Measurements from ENCODE around the gene FAM9A.

Gene FAM9A

GRCh38 chrX:8801041-8801599 is at the start of gene FAM9A:
Gene FAM9A (minus strand): TSS chrX:8801383. CDS start chrX:8800171, 1,212 bp downstream.
- H3K4me1 ChIP-seq (ENCODE audit: control insufficient read depth, low read length) = no peaks in the 10 kb centered on the region
- no peak within 1 kb of the TSS for H3K4me3 ChIP-seq (ENCODE audit: low read length)
- H3K36me3 ChIP-seq (ENCODE audit: control insufficient read depth, low read length) = no peaks in the 10 kb centered on the region
- H4K20me1 ChIP-seq (ENCODE audit: control insufficient read depth, insufficient read depth, low read depth, low read length) = no peaks in the 10 kb centered on the region
- H3K27ac ChIP-seq (ENCODE audit: low read depth, low read length) = no peak within 1 kb of the TSS
- no peaks in the 10 kb centered on the region for H3K27me3 ChIP-seq (ENCODE audit: control insufficient read depth, low read length)
- H3K4me2 ChIP-seq (ENCODE audit: low read length) = no peak within 1 kb of the TSS
- H3F3A ChIP-seq (ENCODE audit: control insufficient read depth, insufficient read depth) = no peaks in the 10 kb centered on the region
- no peaks in the 10 kb centered on the region for H3K9me2 ChIP-seq (replicated peaks; ENCODE audit: control insufficient read depth, low read length)
- TF ChIP-seq EZH2phosphoT487 (IDR thresholded peaks at IDR 0.05; ENCODE audit: borderline replicate concordance, low read length) (no peak), CTCF (IDR thresholded peaks at IDR 0.05; ENCODE audit: low read depth, low read length, poor library complexity, severe bottlenecking) (no peak)
- H3K79me2 ChIP-seq (ENCODE audit: control insufficient read depth, low read length) = no peaks in the 10 kb centered on the region
- H3K9me3 ChIP-seq (ENCODE audit: control insufficient read depth, insufficient read depth, low read length) = no peaks in the 10 kb centered on the region

GRCh38 chrX:8850478-8850877 is 49.3 kb upstream of the FAM9A start:
- no peak overlapping the region for H3K4me2 ChIP-seq (ENCODE audit: low read length)
- H3K27me3 ChIP-seq (ENCODE audit: control insufficient read depth, low read length) = no peaks in the 10 kb centered on the region
- H3F3A ChIP-seq (ENCODE audit: control insufficient read depth, insufficient read depth) = no peaks in the 10 kb centered on the region
- no peaks in the 10 kb centered on the region for H3K4me1 ChIP-seq (ENCODE audit: control insufficient read depth, low read length)
- H4K20me1 ChIP-seq (ENCODE audit: control insufficient read depth, insufficient read depth, low read depth, low read length) = no peaks in the 10 kb centered on the region
- no peak overlapping the region for H3K27ac ChIP-seq (ENCODE audit: low read depth, low read length)
- H3K9me2 ChIP-seq (replicated peaks; ENCODE audit: control insufficient read depth, low read length) = no peaks in the 10 kb centered on the region
- H3K9me3 ChIP-seq (ENCODE audit: control insufficient read depth, insufficient read depth, low read length) = no peaks in the 10 kb centered on the region
- H3K79me2 ChIP-seq (ENCODE audit: control insufficient read depth, low read length) = no peaks in the 10 kb centered on the region
- no peaks in the 10 kb centered on the region for H3K36me3 ChIP-seq (ENCODE audit: control insufficient read depth, low read length)
- TF ChIP-seq CTCF (IDR thresholded peaks at IDR 0.05; ENCODE audit: low read depth, low read length, poor library complexity, severe bottlenecking) (no peak), EZH2phosphoT487 (IDR thresholded peaks at IDR 0.05; ENCODE audit: borderline replicate concordance, low read length) (no peak)
- no peak overlapping the region for H3K4me3 ChIP-seq (ENCODE audit: low read length)

GRCh38 chrX:8849945-8850344 is 48.8 kb upstream of the FAM9A start:
- Histone ChIP-seq H3F3A (ENCODE audit: control insufficient read depth, insufficient read depth) (no peaks in the 10 kb centered on the region), H3K27ac (ENCODE audit: low read depth, low read length) (no peak overlapping the region), H3K9me2 (replicated peaks; ENCODE audit: control insufficient read depth, low read length) (no peaks in the 10 kb centered on the region), H3K4me1 (ENCODE audit: control insufficient read depth, low read length) (no peaks in the 10 kb centered on the region), H3K4me2 (ENCODE audit: low read length) (no peak overlapping the region), H3K27me3 (ENCODE audit: control insufficient read depth, low read length) (no peaks in the 10 kb centered on the region), H3K4me3 (ENCODE audit: low read length) (no peak overlapping the region), H3K36me3 (ENCODE audit: control insufficient read depth, low read length) (no peaks in the 10 kb centered on the region), H3K79me2 (ENCODE audit: control insufficient read depth, low read length) (no peaks in the 10 kb centered on the region), H3K9me3 (ENCODE audit: control insufficient read depth, insufficient read depth, low read length) (no peaks in the 10 kb centered on the region), H4K20me1 (ENCODE audit: control insufficient read depth, insufficient read depth, low read depth, low read length) (no peaks in the 10 kb centered on the region)
- TF ChIP-seq CTCF (IDR thresholded peaks at IDR 0.05; ENCODE audit: low read depth, low read length, poor library complexity, severe bottlenecking) = peak; percentile 20
- no peak for TF ChIP-seq EZH2phosphoT487 (IDR thresholded peaks at IDR 0.05; ENCODE audit: borderline replicate concordance, low read length)
